ENCODE results near the gene TMTC2.

TMTC2 gene

DNA sequence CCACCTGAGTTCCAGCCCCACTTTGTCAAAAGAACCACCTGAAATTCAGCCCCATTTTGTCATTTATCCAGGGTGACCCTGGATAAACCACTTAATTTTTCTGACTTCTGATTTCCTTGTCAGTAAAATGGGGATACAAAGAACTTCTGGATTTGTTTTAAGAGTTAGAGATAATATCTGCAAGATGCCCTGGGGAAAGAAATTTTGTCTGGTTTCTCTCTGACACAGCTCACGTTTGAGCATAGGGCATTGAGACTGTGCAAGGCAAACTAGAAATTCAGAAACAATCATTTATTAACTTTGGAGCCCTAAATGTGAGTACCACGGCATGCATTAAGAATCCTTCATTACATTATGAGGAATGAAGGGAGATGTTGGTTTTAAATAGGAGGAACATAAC, 37.2 kb downstream of the TMTC2 start:
- TF ChIP-seq, protein P1, sequence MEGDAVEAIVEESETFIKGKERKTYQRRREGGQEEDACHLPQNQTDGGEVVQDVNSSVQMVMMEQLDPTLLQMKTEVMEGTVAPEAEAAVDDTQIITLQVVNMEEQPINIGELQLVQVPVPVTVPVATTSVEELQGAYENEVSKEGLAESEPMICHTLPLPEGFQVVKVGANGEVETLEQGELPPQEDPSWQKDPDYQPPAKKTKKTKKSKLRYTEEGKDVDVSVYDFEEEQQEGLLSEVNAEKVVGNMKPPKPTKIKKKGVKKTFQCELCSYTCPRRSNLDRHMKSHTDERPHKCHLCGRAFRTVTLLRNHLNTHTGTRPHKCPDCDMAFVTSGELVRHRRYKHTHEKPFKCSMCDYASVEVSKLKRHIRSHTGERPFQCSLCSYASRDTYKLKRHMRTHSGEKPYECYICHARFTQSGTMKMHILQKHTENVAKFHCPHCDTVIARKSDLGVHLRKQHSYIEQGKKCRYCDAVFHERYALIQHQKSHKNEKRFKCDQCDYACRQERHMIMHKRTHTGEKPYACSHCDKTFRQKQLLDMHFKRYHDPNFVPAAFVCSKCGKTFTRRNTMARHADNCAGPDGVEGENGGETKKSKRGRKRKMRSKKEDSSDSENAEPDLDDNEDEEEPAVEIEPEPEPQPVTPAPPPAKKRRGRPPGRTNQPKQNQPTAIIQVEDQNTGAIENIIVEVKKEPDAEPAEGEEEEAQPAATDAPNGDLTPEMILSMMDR (IDR thresholded peaks at IDR 0.05) = no peak
- Histone ChIP-seq H3K27ac (no peak overlapping the region), H3K4me3 (no peak overlapping the region)
- DNase-seq (ENCODE audit: low spot score) = no peak

GRCh38 chr12:82725741-82726140, 39.0 kb downstream of the TMTC2 start:
- Histone ChIP-seq H3K4me3 (no peak overlapping the region), H3K27ac (no peak overlapping the region)
- no peak for DNase-seq (ENCODE audit: low spot score)
- TF ChIP-seq, protein P1 (IDR thresholded peaks at IDR 0.05) = no peak

DNA sequence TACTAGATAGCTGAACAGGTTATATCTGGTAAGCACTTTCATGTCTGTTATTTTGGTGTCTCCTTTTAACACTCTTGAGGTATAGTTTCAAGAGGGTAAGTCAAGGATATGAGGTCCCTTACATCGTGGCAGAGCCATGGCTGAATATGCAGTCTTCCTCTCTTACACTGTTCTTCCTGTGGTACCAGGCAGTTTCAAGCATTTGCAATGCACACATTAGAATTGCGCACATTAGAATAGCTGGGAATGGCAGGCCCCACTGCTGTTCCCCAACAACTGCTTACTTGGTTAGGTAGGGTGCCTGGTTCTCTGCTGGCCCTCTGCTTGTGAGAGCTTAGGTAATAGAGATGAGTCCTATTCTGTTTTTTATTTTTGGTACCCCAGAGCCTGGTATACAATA, 41.2 kb downstream of the TMTC2 start:
- no peak overlapping the region for H3K27ac ChIP-seq
- TF ChIP-seq, protein P1 (IDR thresholded peaks at IDR 0.05) = no peak
- no peak for DNase-seq (ENCODE audit: low spot score)

DNA sequence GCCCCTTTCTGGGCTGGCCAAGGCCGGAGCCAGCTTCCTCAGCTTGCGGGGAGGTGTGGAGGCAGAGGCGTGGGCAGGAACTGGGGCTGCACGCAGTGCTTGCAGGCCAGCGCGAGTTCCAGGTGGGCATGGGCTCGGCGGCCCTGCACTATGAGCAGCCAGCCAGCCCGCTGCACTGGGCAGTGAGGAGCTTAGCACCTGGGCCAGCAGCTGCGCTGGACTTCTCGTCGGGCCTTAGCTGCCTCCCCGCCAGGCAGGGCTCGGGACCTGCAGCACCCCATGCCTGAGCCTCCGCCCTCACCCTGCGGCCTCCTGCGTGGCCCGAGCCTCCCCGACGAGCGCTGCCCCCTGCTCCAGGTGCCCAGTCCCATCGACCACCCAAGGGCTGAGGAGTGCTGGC, 42.0 kb downstream of the TMTC2 start:
- no peak for DNase-seq (ENCODE audit: low spot score)
- Histone ChIP-seq H3K27ac (no peak overlapping the region), H3K4me3 (no peak overlapping the region)
- TF ChIP-seq, protein P1 (IDR thresholded peaks at IDR 0.05) = no peak

More for the DNA sequence above, 41.2 kb downstream of the TMTC2 start:
- H3K4me3 ChIP-seq = no peak overlapping the region

DNA sequence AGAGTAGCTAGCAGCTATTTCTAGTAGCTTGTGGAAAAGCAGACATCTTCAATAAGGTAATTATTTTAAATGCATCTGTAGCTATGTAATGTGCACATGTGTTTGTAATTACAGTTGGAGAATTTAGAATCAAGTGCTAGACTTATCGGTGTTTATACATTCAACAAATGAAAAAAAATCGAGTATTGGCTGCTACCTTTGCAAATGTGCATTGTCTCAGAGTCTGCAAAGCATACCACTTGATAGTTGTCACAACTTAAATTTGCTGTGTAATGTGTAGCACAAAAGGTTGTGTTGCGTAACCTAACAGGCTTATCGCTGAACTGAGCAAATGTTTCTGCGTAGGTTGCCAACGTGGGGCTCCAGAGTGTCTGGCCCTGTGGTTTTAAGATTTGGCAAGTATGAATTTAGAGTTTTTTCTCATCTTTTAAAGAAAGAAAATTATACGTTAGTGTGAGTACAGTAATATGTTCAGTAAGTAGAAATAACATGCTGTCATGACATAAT, 44.3 kb downstream of the TMTC2 start:
- TF ChIP-seq, protein P1 (IDR thresholded peaks at IDR 0.05) = no peak
- Histone ChIP-seq H3K27ac (no peak overlapping the region), H3K4me3 (no peak overlapping the region)
- DNase-seq (ENCODE audit: low spot score) = no peak

DNA sequence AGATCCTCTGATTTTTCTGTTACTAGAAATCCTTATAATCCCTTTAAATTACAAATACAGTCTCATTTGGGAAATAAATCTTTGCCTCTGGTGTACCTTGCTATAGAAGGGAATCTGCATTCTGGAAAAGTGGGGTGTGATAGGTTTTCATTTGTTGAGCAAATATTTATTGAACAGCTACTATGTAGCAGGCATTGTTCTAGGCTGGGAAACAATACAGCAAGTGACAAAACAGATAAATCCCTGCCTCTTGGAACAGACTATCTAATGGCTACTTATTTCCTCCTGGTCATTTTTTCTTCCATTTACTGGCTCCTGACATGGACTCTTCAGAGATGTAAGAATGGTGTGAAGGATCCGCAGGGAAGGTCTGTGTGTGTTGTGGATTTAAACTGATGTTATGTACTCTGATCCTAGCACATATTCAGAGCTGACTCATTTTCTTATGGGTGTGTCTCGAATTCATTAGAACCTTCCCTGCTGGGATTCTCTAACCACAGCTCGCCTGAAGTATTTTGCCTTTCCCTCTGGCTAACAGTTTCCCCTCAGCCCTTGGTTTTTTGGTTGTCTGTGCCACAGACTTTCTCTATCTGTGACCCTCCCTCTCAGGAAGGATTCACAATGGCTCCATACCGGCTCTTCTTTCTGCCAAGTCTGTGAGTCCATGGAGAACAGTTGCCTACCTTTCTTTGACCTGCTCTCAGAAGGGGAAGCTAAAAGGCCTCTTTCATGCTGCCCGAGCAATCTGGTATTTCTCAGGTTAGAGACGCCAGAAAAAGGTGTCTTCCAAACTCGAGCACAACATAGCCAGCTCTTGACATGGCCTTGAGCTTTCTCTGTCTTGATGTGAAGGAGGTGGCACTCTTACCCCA, 53.7 kb downstream of the TMTC2 start:
- H3K27ac ChIP-seq = no peak overlapping the region
- no peak for DNase-seq (ENCODE audit: low spot score)
- H3K4me3 ChIP-seq = no peak overlapping the region
- TF ChIP-seq, protein P1 (IDR thresholded peaks at IDR 0.05) = no peak

Data from coronary artery (tissue), 2 donors.